Sigmoid colon (tissue), 7 donors: Measurements from ENCODE around the gene BBX. TPM values are rescaled to one million over a fixed set of nuclear protein-coding genes. Genes with fewer than 3 reads are reported as not detected.
"Not testable (repeated sequence)": the region's sequence is repeated elsewhere in the genome, so short reads cannot be mapped to it uniquely, and the experiment has no call there.

Experiments
- DNase-seq: peaks from one replicate; pipeline ENCODE4 v3.0.0-alpha.2; 2019
- H3K27ac ChIP-seq, 4 donors: fragments of 200-600 bp; sonication (generic); one replicate each; pipeline ENCODE4 v1.5.1; 2016 to 2019; ENCODE audit warnings: mild to moderate bottlenecking in 1 of 4
- H3K27me3 ChIP-seq, 3 donors: fragments of 200-600 bp; sonication (generic); one replicate each; pipeline ENCODE4 v1.5.1; 2019; ENCODE audit warnings: mild to moderate bottlenecking in 1 of 3
- H3K36me3 ChIP-seq, 4 donors: fragments of 200-600 bp; sonication (generic); one replicate each; pipeline ENCODE4 v1.5.1; 2016 to 2019
- H3K4me1 ChIP-seq, 4 donors: fragments of 200-600 bp; sonication (generic); one replicate each; pipeline ENCODE4 v1.5.1; 2017 to 2019
- H3K4me3 ChIP-seq, 4 donors: fragments of 200-600 bp; sonication (generic); one replicate each; pipeline ENCODE4 v1.5.1; 2017 to 2019; ENCODE audit warnings: mild to moderate bottlenecking in 2 of 4, moderate library complexity in 1 of 4
- H3K9me3 ChIP-seq, 4 donors: fragments of 200-600 bp in 3 of 4; sonication (generic) in 3 of 4; one replicate each; pipeline versions ENCODE4 v1.5.1 to v1.6.1; 2013 to 2019
- CTCF ChIP-seq, 4 experiments: fragments of 450-650 bp in 3 of 4; fragments of 200-600 bp in 1 of 4; IDR thresholded peaks; one replicate each; pipeline ENCODE4 v1.5.1; 2016 to 2019; ENCODE audit warnings: antibody characterized with exemption in 4 of 4, mild to moderate bottlenecking in 3 of 4, moderate library complexity in 2 of 4
- EP300 ChIP-seq, 4 donors: sonication (generic); formaldehyde crosslinking; IDR thresholded peaks; one replicate each; pipeline ENCODE4 v1.6.1; 2017; ENCODE audit warnings: antibody characterized with exemption in 4 of 4
- POLR2A ChIP-seq, 2 donors: fragments of 450-650 bp; IDR thresholded peaks; one replicate each; pipeline ENCODE4 v1.6.1; 2016; ENCODE audit warnings: antibody characterized with exemption in 2 of 2, mild to moderate bottlenecking in 2 of 2, moderate library complexity in 2 of 2
- POLR2AphosphoS5 ChIP-seq, 4 donors: sonication (generic); formaldehyde crosslinking; IDR thresholded peaks; one replicate each; pipeline ENCODE4 v1.6.1; 2017; ENCODE audit warnings: antibody characterized with exemption in 4 of 4
- WGBS, 2 donors: extraction: QIAGEN DNeasy Blood & Tissue Kit; methylation state at CpG; one replicate each; pipeline ENCODE4 v1.1.7; 2013; 5-methylcytosine and 5-hydroxymethylcytosine counted together
- intact Hi-C: fragments of 100-400 bp; cut with DNase I; formaldehyde crosslinking; loops from one replicate; pipeline ENCODE4 v1.15.1; 2023
- polyA plus RNA-seq, 3 donors: library from polyadenylated mRNA; stranded (reverse); fragments of 200-250 nt; gene quantifications; one replicate each; pipeline ENCODE4 v1.2.3, GENCODE V29; 2013
- total RNA-seq, 4 donors: library from RNA; depleted of rRNA; stranded (reverse); fragments of >200 nt; gene quantifications; one replicate each; pipeline ENCODE4 v1.1.0, GENCODE V29; 2016
- donor health status: healthy with polysubstance abuse.
- donor health status: Bipolar disorder and iron deficiency.
- donor health status: healthy.

Gene BBX
- total and polyA plus RNA-seq, 7 donors: 3.0 to 93.3 (median 71.1) TPM

GRCh38 chr3:107687056-107687581, 164.4 kb downstream of the BBX start:
- H3K4me1 ChIP-seq: peaks cover 0 to 17% (median 12%) of the 10 kb centered on the region in 4 donors
- H3K27me3 ChIP-seq: no peaks in the 10 kb centered on the region
- no peaks in the 10 kb centered on the region for H3K9me3 ChIP-seq
- TF ChIP-seq POLR2A (IDR thresholded peaks at IDR 0.05): no peak
- no peak overlapping the region for H3K27ac ChIP-seq
- intact Hi-C loops: no loop called here
- H3K36me3 ChIP-seq: no peaks in the 10 kb centered on the region
- DNase-seq: no peak
- WGBS, 2 donors: 95% methylated on average over 5 of the region's 5 CpGs
- no peak overlapping the region for H3K4me3 ChIP-seq

GRCh38 chr3:107689355-107689754, 166.6 kb downstream of the BBX start:
- no peaks in the 10 kb centered on the region for H3K36me3 ChIP-seq
- no peak overlapping the region for H3K4me3 ChIP-seq
- H3K9me3 ChIP-seq: no peaks in the 10 kb centered on the region
- DNase-seq: no peak
- TF ChIP-seq POLR2AphosphoS5 (IDR thresholded peaks at IDR 0.05) (no peak), EP300 (IDR thresholded peaks at IDR 0.05) (no peak), POLR2A (IDR thresholded peaks at IDR 0.05) (no peak), CTCF (IDR thresholded peaks at IDR 0.05) (no peak)
- peaks cover 0 to 4% (median 0%) of the 10 kb centered on the region in 4 donors for H3K4me1 ChIP-seq
- no peaks in the 10 kb centered on the region for H3K27me3 ChIP-seq
- 70 to 79% methylated on average over 6 of the region's 6 CpGs for WGBS, 2 donors
- intact Hi-C loops: no loop called here
- H3K27ac ChIP-seq: no peak overlapping the region

- H3K36me3 ChIP-seq: no peaks in the 10 kb centered on the region
- H3K4me1 ChIP-seq: peaks cover 0 to 4% (median 0%) of the 10 kb centered on the region in 4 donors
- 11 to 33% methylated on average over 2 of the region's 2 CpGs for WGBS, 2 donors
- H3K27me3 ChIP-seq: no peaks in the 10 kb centered on the region
- DNase-seq: no peak
- intact Hi-C loops: no loop called here
- no peak overlapping the region for H3K27ac ChIP-seq
- H3K9me3 ChIP-seq: no peaks in the 10 kb centered on the region
- TF ChIP-seq POLR2AphosphoS5 (IDR thresholded peaks at IDR 0.05) (no peak), CTCF (IDR thresholded peaks at IDR 0.05) (peak; percentile 7 to 49 (median 17)), EP300 (IDR thresholded peaks at IDR 0.05) (no peak), POLR2A (IDR thresholded peaks at IDR 0.05) (no peak)
- no peak overlapping the region for H3K4me3 ChIP-seq
Measured at GRCh38 chr3:107690522-107691138, 167.9 kb downstream of the BBX start.

- H3K36me3 ChIP-seq, H3K9me3 ChIP-seq, H3K4me1 ChIP-seq, DNase-seq, H3K27me3 ChIP-seq, H3K27ac ChIP-seq, intact Hi-C loops, H3K4me3 ChIP-seq: not testable (repeated sequence)
- 95 to 98% methylated on average over 5 of the region's 5 CpGs for whole genome bisulfite sequencing, 2 donors
Measured at GRCh38 chr3:107691984-107692383, 169.2 kb downstream of the BBX start.

- peak overlapping the region in 1 of 4 donors; percentile 21 for H3K4me3 ChIP-seq
- H3K4me1 ChIP-seq, intact Hi-C loops, H3K27ac ChIP-seq, DNase-seq, H3K27me3 ChIP-seq, H3K36me3 ChIP-seq, H3K9me3 ChIP-seq: not testable (repeated sequence)
- 6 to 52% methylated on average over 5 of the region's 6 CpGs for WGBS, 2 donors
Measured at GRCh38 chr3:107697348-107697747, 174.6 kb downstream of the BBX start.

GRCh38 chr3:107697855-107698254, 175.1 kb downstream of the BBX start:
- WGBS, 2 donors: 20 to 58% methylated on average over 23 of the region's 23 CpGs
- intact Hi-C loops, H3K9me3 ChIP-seq, H3K36me3 ChIP-seq, H3K27me3 ChIP-seq, DNase-seq, H3K4me1 ChIP-seq, H3K27ac ChIP-seq: not testable (repeated sequence)
- H3K4me3 ChIP-seq: peak overlapping the region in 2 of 4 donors; percentile 20 to 21

GRCh38 chr3:107699682-107700081, 176.9 kb downstream of the BBX start:
- Histone ChIP-seq H3K4me3 (no peak overlapping the region), H3K9me3 (no peaks in the 10 kb centered on the region), H3K4me1 (no peaks in the 10 kb centered on the region), H3K36me3 (no peaks in the 10 kb centered on the region), H3K27ac (no peak overlapping the region), H3K27me3 (no peaks in the 10 kb centered on the region)
- DNase-seq: no peak
- 89 to 90% methylated on average over 2 of the region's 2 CpGs for WGBS, 2 donors
- TF ChIP-seq POLR2A (IDR thresholded peaks at IDR 0.05): no peak
- TF ChIP-seq CTCF (IDR thresholded peaks at IDR 0.05): no peak
- no peak for TF ChIP-seq EP300 (IDR thresholded peaks at IDR 0.05)
- TF ChIP-seq POLR2AphosphoS5 (IDR thresholded peaks at IDR 0.05): no peak
- intact Hi-C loops: no loop called here
